Measurements from ENCODE around the gene SLC8A1.

The SLC8A1 gene

GRCh38 chr2:40105593-40105992 is 346.3 kb downstream of the SLC8A1 start:
- no peaks in the 10 kb centered on the region for H3K27me3 ChIP-seq
- H3K4me3 ChIP-seq, result peak overlapping the region; percentile 10 to 24
- peaks cover 0 to 37% (median 9%) of the 10 kb centered on the region in 4 donors for H3K4me1 ChIP-seq
- no peaks in the 10 kb centered on the region for H3K36me3 ChIP-seq
- no peak for TF ChIP-seq CTCF (IDR thresholded peaks at IDR 0.05)
- H3K27ac ChIP-seq, result peak overlapping the region; percentile 18 to 32
- intact Hi-C loops (cut with DNase I; ENCODE audit: low total_unique reads), result no loop called here
- no peaks in the 10 kb centered on the region for H3K9me3 ChIP-seq
- no peak for DNase-seq

- Histone ChIP-seq H3K27me3 (no peaks in the 10 kb centered on the region), H3K36me3 (no peaks in the 10 kb centered on the region), H3K4me1 (peaks cover 0 to 37% (median 9%) of the 10 kb centered on the region in 4 donors), H3K4me3 (no peak overlapping the region), H3K9me3 (no peaks in the 10 kb centered on the region), H3K27ac (peak overlapping the region in 1 of 2 donors; percentile 6)
- DNase-seq, result no peak
- no peak for TF ChIP-seq CTCF (IDR thresholded peaks at IDR 0.05)
- intact Hi-C loops (cut with DNase I; ENCODE audit: low total_unique reads), result no loop called here
Measured at GRCh38 chr2:40103590-40103989, 348.3 kb downstream of the SLC8A1 start.

GRCh38 chr2:40103163-40103562 is 348.7 kb downstream of the SLC8A1 start:
- no peaks in the 10 kb centered on the region for H3K27me3 ChIP-seq
- H3K27ac ChIP-seq, result no peak overlapping the region
- H3K9me3 ChIP-seq, result no peaks in the 10 kb centered on the region
- intact Hi-C loops (cut with DNase I; ENCODE audit: low total_unique reads), result no loop called here
- DNase-seq, result no peak
- H3K36me3 ChIP-seq, result no peaks in the 10 kb centered on the region
- no peak for TF ChIP-seq CTCF (IDR thresholded peaks at IDR 0.05)
- peaks cover 0 to 37% (median 9%) of the 10 kb centered on the region in 4 donors for H3K4me1 ChIP-seq
- no peak overlapping the region for H3K4me3 ChIP-seq

GRCh38 chr2:40102447-40102846 is 349.4 kb downstream of the SLC8A1 start:
- H3K27me3 ChIP-seq, result no peaks in the 10 kb centered on the region
- no peaks in the 10 kb centered on the region for H3K36me3 ChIP-seq
- H3K9me3 ChIP-seq, result no peaks in the 10 kb centered on the region
- no peak for TF ChIP-seq CTCF (IDR thresholded peaks at IDR 0.05)
- intact Hi-C loops (cut with DNase I; ENCODE audit: low total_unique reads), result no loop called here
- no peak overlapping the region for H3K4me3 ChIP-seq
- no peak for DNase-seq
- peaks cover 0 to 37% (median 9%) of the 10 kb centered on the region in 4 donors for H3K4me1 ChIP-seq
- no peak overlapping the region for H3K27ac ChIP-seq

- intact Hi-C loops (cut with DNase I; ENCODE audit: low total_unique reads), result no loop called here
- no peak for TF ChIP-seq CTCF (IDR thresholded peaks at IDR 0.05)
- H3K27me3 ChIP-seq, result no peaks in the 10 kb centered on the region
- H3K27ac ChIP-seq, result no peak overlapping the region
- H3K4me1 ChIP-seq, result peaks cover 0 to 39% (median 11%) of the 10 kb centered on the region in 4 donors
- DNase-seq, result no peak
- no peaks in the 10 kb centered on the region for H3K9me3 ChIP-seq
- no peaks in the 10 kb centered on the region for H3K36me3 ChIP-seq
- no peak overlapping the region for H3K4me3 ChIP-seq
Measured at GRCh38 chr2:40101131-40101575, 350.7 kb downstream of the SLC8A1 start.

GRCh38 chr2:40100676-40101075 is 351.2 kb downstream of the SLC8A1 start:
- H3K27ac ChIP-seq, result no peak overlapping the region
- intact Hi-C loops (cut with DNase I; ENCODE audit: low total_unique reads), result no loop called here
- H3K4me3 ChIP-seq, result no peak overlapping the region
- no peaks in the 10 kb centered on the region for H3K27me3 ChIP-seq
- H3K4me1 ChIP-seq, result peaks cover 0 to 35% (median 12%) of the 10 kb centered on the region in 4 donors
- no peaks in the 10 kb centered on the region for H3K9me3 ChIP-seq
- no peak for TF ChIP-seq CTCF (IDR thresholded peaks at IDR 0.05)
- no peaks in the 10 kb centered on the region for H3K36me3 ChIP-seq
- no peak for DNase-seq
